ENCODE results near the gene USP2.
A peak's percentile ranks its signal among the peaks of the same experiment; 100 is the strongest.

The USP2 gene

GRCh38 chr11:119381181-119381988, at the start of gene USP2:
Gene USP2, minus strand, starts transcription at chr11:119381690. Its CDS starts 8,210 bp downstream, at chr11:119373480.
- DNase-seq, result peak; percentile 95

DNA sequence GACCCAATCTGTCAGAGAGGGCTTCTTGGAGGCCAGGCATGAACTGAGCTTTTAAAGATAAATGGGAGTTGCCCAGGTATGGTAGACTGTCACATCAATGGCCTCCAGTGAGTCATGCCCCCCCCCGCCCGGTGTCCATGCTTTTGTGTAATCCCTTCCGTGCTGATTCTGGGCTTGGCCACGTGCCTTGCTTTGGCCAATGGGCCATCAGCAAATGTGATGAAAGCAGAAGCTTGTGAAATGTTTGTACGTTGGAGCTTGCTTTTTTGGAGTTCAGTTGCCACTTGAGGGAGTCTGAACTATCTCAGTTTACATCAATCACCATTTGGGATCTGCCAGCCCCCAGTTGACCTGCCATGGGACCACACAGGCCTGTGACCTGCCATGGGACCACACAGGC, 45.8 kb upstream of the USP2 start:
- DNase-seq, result no peak

- DNase-seq, result no peak
Measured at GRCh38 chr11:119426142-119426541, 44.7 kb upstream of the USP2 start.

- no peak for DNase-seq
Measured at GRCh38 chr11:119424775-119425174, 43.3 kb upstream of the USP2 start.

DNA sequence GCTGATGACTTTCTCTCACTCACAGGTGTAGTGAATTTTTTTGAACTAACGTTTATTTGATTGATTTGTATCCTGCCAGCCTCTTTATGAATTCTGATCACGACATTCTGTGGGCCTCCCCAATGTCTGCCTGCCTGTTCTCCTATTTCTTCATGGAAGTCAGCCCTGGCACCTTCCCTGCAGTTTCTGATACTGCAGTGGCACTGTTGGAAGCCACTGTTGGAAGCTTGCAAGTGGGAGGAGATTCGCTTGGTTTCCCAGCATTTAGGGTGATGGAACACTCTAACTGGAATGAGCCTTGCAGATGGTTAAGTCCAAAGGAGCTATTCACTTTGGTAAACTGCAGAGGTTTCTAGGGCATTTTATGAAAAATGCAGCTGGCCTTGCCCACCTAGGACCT, 42.8 kb upstream of the USP2 start:
- no peak for DNase-seq

- no peak for DNase-seq
Measured at GRCh38 chr11:119423509-119424254, 42.2 kb upstream of the USP2 start.

GRCh38 chr11:119422809-119423508, 41.5 kb upstream of the USP2 start, which contains the start of gene THY1:
Gene THY1, minus strand, starts transcription at chr11:119423172. Its CDS starts 2,267 bp downstream, at chr11:119420905.
- no peak for DNase-seq

GRCh38 chr11:119421941-119422808, 40.7 kb upstream of the USP2 start:
- no peak for DNase-seq

DNA sequence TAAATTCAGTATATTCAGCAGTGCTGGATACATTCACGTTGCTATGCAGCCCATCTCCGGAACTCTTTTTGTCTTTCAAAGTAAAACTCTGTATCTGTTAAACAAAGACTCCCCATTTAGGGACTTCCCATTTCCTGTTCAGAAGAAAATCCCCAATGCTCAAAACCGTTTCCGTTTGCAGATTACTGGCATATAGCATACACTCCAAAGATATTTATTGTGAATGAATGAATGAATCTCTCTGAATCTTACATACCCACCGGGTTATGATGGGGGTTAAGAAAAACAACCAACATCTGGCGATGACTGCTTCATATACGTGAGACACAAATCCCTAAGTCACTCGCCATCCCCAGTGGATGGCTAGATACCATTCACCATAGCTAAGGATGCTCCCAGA, 39.9 kb upstream of the USP2 start:
- no peak for DNase-seq

DNA sequence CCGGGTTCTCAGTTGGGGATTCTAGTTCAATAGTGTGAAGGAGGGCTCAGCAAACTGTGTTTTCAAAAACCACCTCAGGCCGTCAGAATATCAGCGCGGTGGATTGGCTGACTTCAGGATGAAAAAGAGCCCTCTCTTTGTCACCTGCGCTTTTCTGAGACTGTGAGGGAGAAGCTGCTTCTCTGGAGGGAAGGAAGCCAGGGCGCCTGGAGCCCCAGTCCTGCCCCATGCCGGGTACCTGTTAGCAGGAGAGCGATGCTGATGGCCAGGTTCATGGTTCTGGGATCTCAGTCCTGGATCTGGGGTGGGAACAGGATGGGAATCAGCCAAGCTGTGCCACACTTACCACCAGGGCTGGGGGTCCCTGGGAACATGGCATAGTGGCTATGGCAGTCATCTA, 39.1 kb upstream of the USP2 start:
- no peak for DNase-seq

DNA sequence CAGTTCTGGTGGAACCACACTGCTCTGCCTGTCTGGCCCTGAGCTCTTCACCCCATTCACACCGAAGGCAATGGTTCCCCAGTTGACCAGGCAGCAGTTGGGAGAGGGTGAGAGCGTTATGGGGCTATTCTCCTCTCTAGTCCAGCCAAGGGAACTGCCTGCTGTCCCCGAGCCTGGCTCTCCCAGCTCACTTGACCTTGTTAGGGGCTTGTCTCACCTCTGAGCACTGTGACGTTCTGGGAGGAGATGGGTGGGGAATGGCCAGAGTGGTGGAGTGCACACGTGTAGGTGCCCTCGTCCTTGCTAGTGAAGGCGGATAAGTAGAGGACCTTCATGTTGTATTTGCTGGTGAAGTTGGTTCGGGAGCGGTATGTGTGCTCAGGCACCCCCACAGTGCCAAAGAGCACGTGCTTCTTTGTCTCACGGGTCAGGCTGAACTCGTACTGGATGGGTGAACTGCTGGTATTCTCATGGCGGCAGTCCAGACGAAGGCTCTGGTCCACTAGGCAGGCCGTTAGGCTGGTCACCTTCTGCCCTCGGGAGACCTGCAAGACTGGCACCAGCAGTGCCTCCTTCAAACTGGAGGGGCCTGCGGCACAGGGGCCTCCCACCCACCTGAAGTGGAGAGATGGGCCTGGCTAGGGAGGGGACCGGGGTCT, 38.5 kb upstream of the USP2 start:
- DNase-seq, result no peak

- no peak for DNase-seq
Measured at GRCh38 chr11:119419246-119419645, 37.8 kb upstream of the USP2 start.

DNA sequence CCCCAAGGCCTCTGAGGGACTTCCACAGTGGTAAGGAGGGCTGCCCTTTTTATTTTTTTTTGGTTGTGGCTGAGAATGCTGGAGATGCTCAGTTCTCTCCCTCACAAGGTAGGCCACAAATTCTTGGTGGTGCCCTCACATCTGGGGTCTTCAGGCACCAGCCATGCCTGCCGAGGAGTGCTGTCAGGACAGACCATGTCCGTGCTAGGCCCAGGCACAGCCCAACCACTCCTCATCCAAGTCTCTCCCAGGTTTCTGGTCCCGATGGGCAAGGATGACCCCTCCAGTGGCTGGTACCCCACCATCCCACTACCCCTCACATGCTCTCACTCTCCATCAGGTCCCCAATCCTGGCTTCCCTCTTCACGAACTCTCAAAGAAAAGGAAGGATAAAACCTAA, 37.3 kb upstream of the USP2 start:
- DNase-seq, result no peak

DNA sequence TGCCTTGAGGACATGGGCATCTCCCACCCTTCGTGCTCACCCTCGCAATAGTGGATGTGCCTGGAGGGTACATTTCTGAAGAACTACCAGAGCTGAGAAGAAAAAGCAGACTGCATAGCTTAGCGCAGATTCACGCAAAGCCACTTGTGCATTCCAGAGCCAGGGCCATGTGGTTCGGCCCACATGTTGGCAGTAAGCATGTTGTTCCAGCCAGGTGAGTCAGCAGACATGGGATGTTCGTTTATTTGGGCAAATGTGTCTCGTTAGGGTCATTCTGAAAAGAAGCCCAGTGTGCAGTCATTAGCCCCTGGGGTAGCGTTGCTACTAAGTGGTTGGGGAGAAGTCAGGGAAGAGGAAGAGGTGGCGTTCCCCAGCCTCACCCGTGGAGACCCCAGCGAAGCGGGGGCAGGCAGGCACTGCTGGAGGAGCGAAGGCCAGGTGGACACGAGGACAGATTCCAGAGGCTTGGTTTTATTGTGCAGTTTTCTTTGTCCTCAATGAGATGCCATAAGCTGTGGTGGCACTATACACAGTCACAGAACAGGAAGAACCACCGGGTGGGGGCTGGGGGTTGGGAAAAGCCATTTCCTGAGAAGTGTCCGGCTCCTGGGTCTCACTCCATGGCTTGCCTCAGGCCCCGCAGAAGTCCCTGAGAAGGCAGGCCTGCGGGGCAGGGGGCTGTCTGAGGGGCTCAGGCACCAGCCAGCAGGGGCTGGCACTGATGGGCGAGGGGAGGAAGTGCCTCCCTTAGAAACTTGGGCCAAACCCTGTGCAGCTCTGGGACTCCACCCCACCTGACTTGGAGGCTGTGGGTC, 36.4 kb upstream of the USP2 start:
- no peak for DNase-seq

- no peak for DNase-seq
Measured at GRCh38 chr11:119416606-119417580, 35.4 kb upstream of the USP2 start.

DNA sequence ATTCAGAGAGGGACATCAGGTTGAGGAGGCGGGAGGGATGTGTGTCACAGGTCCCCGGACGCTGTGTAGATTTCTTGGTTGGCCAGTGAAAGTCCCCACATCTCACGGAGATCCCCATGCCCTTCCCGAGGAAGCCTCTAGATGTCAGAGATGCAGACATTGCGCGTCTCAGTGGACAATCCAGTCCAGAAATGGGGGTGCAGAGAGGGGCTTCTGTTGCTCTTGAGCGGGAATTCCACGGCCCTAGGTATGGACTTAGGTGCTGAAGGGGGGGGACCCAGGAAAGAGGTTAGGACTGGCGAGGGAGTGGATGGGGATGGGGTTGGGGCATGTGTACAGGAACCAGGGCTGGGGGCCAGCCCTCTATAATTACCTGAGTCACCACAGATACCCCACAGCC, 34.5 kb upstream of the USP2 start:
- DNase-seq, result no peak

GRCh38 chr11:119415517-119415916, 34.0 kb upstream of the USP2 start:
- DNase-seq, result no peak

DNA sequence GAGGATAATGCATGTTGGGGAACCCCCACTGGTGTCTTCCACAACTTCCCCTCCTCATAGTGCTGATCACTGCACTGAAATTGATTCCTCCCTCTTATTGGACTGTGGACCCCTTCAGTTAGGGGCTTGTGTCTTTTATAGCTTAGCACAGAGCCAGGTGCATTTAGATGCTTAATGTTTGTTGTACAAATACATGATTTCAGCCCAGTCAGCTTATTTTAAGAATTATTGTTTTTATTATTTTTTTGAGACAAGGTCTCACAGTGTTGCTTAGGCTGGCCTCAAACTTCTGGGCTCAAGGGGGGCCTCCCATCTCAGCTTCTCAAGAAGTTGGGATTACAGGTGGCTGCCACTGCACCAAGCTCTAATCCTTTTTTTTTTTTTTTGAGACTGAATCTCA, 33.2 kb upstream of the USP2 start:
- no peak for DNase-seq

DNA sequence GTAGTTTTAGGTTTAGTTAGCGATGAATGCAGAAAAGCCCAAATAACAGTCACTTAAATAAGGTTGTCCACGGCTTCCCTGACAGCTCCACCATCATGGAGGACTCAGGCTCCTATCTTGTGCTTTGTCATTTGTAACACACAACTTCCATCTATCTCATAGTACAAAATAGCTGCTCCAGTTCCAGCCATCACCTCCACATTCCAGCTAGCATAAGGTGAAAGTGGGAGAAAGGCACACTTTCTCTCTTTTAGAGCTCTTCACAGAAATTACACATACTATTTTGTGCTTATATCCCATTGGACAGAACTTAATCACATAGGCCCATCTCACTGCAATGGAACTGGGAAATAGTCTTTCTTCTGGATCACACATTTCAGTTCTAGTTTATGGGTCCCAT, 32.8 kb upstream of the USP2 start:
- DNase-seq, result no peak

DNA sequence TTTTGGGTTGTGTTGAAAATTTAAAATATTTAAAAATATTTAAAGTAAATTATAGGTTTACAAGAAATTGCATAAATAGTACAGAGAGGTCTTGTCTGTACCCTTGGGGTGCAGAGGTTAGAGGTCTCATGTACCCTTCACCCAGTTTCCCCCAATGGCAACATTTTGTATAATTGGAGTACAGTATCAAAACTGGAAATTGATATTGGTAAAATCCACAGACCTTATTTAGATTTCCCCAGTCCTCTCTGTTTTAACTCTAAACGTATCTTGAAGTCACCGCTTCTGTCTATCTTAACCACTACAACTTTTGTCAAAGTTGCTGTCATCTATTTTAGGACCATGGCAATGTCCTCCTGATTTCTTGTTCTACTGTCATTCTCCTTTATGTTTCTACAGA, 30.6 kb upstream of the USP2 start:
- DNase-seq, result no peak

Data from NCI-H510A treated with DMSO at 0.1 percent for 48 hours (cell line).